Gastroesophageal sphincter (tissue), 4 donors: ENCODE data around the gene PLCH2. TPM values are rescaled to one million over a fixed set of nuclear protein-coding genes. Genes with fewer than 3 reads are reported as not detected.

Experiments used
- ATAC-seq: fragments of 150-250 bp; one replicate; pipeline ENCODE4 v1.9.1; 2016; ENCODE audit warnings: mild to moderate bottlenecking, moderate library complexity
- H3K27ac ChIP-seq, 4 donors: fragments of 200-600 bp; sonication (generic) in 3 of 4; 1 replicate in 3 of 4; 2 replicates in 1 of 4; pipeline ENCODE4 v1.5.1; 2016 to 2019
- H3K27me3 ChIP-seq: fragments of 200-600 bp; sonication (generic); one replicate; pipeline ENCODE4 v1.5.1; 2019
- H3K36me3 ChIP-seq, 2 donors: fragments of 200-600 bp; sonication (generic); one replicate each; pipeline ENCODE4 v1.5.1; 2019; ENCODE audit warnings: control low read depth in 1 of 2
- H3K4me1 ChIP-seq, 3 donors: fragments of 200-600 bp; sonication (generic); 1 replicate in 2 of 3; 2 replicates in 1 of 3; pipeline ENCODE4 v1.5.1; 2016 to 2019; ENCODE audit warnings: control low read depth in 2 of 3
- H3K4me3 ChIP-seq, 2 donors: fragments of 200-600 bp; sonication (generic); one replicate each; pipeline ENCODE4 v1.5.1; 2019; ENCODE audit warnings: mild to moderate bottlenecking in 1 of 2, moderate library complexity in 1 of 2
- H3K9me3 ChIP-seq, 3 donors: fragments of 200-600 bp; sonication (generic); one replicate each; pipeline ENCODE4 v1.5.1; 2017 to 2019; ENCODE audit warnings: control low read depth in 2 of 3
- EP300 ChIP-seq: sonication (generic); formaldehyde crosslinking; IDR thresholded peaks from one replicate; pipeline ENCODE4 v1.6.1; 2017; ENCODE audit warnings: antibody characterized with exemption, mild to moderate bottlenecking
- POLR2A ChIP-seq, 2 donors: fragments of 450-650 bp; IDR thresholded peaks; one replicate each; pipeline ENCODE4 v1.6.1; 2017; ENCODE audit warnings: antibody characterized with exemption in 2 of 2, mild to moderate bottlenecking in 2 of 2, moderate library complexity in 1 of 2
- POLR2AphosphoS5 ChIP-seq: sonication (generic); formaldehyde crosslinking; IDR thresholded peaks from one replicate; pipeline ENCODE4 v1.6.1; 2017; ENCODE audit warnings: antibody characterized with exemption
- WGBS, 2 donors: methylation state at CpG; one replicate each; pipeline ENCODE4 v1.1.5; 2018; ENCODE audit warnings: low coverage in 1 of 2; 5-methylcytosine and 5-hydroxymethylcytosine counted together
- total RNA-seq, 4 donors: library from RNA; depleted of rRNA; stranded (reverse); fragments of >200 nt; gene quantifications; one replicate each; pipeline ENCODE4 v1.1.0, GENCODE V29; 2016
- TF ChIP-seq, protein P1 (sequence below), 4 experiments: fragments of 200-600 bp in 2 of 4; fragments of 450-650 bp in 2 of 4; sonication (generic) in 1 of 4; IDR thresholded peaks; one replicate each; pipeline ENCODE4 v1.5.1; 2017 to 2019; ENCODE audit warnings: antibody characterized with exemption in 4 of 4, mild to moderate bottlenecking in 2 of 4, moderate library complexity in 2 of 4

PLCH2 gene
- total RNA-seq, 4 donors from 2014 or later, result under 0.01 to 0.72 (median 0.15) TPM

DNA sequence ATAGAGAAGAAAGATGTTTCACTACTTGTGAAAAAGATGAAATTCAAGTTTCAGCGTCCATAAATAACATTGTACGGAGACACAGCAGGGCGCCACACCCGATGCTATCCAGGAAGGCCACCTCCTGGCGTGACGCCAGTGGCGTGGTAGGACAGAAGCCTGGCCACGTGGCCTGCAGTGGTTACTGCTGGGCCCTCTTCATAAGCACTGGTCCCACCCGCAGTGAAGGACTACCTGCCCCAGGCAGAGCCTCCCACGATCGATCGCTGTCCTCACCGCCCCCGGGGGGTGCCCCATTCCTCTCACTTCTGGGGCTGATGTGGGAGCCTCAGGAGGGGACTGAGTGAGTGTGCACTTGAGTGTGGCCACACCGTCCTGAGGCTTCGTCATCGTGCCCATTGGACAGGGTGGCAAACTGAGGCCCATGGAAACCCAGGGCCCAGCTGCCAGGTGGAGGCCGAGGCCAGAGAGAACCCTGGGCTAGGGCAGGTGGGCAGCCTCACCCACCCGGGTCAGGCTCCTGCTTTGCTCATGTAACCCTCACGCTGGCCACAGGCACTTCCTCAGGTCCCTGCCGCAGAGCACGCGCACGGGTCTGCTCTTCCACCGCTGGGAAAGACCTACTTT, 65.6 kb downstream of the PLCH2 start:
- H3K9me3 ChIP-seq, result no peaks in the 10 kb centered on the region
- H3K27me3 ChIP-seq, result peaks cover 99% of the 10 kb centered on the region
- H3K27ac ChIP-seq, result no peak overlapping the region
- H3K4me3 ChIP-seq, result no peak overlapping the region
- H3K36me3 ChIP-seq, result no peaks in the 10 kb centered on the region
- no peak for TF ChIP-seq POLR2A (IDR thresholded peaks at IDR 0.05)
- TF ChIP-seq EP300, result no peak
- no peak for TF ChIP-seq POLR2AphosphoS5
- ATAC-seq, result no peak
- peaks cover 0 to 43% (median 20%) of the 10 kb centered on the region in 3 donors for H3K4me1 ChIP-seq
- WGBS, 2 donors, result 44 to 75% methylated on average over 4 to 18 of the region's 25 CpGs

DNA sequence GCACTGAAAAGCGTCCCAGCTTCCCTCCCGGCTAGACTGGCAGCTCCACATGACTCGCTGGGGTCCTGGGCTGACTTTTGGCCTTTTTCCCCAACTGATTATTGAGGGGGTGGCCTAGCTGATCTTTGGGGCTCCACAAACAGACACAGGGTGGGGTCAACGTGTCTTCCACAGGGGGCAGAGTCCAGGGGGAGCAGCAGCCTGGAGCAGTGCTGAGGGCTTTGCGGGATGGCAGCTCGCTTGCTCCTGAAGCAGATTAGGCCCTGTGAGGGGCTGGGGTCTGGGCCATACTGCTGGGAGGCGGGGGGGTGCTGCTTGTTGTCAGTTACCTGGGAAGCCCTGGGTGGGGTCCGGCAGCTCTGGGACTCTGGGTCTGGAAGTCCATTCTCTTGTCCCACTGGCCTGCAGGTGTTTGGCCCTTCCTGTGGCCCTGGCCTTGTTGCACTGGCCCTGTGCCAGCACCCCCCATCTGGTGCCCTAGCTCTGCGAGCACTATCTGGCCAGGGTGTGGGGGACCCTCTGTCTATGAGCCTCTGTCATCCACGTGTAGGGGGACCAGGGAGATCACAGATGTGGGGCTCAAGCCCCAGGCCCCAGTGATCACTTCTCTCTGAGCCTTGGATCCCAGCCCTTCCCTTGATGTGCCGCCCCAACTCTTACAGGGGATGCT, 66.3 kb downstream of the PLCH2 start:
- no peak overlapping the region for H3K27ac ChIP-seq
- H3K9me3 ChIP-seq, result no peaks in the 10 kb centered on the region
- no peak overlapping the region for H3K4me3 ChIP-seq
- H3K4me1 ChIP-seq, result peaks cover 0 to 49% (median 23%) of the 10 kb centered on the region in 3 donors
- peaks cover 99% of the 10 kb centered on the region for H3K27me3 ChIP-seq
- TF ChIP-seq EP300, result no peak
- TF ChIP-seq POLR2A (IDR thresholded peaks at IDR 0.05), result no peak
- no peak for TF ChIP-seq POLR2AphosphoS5
- TF ChIP-seq, protein P1, sequence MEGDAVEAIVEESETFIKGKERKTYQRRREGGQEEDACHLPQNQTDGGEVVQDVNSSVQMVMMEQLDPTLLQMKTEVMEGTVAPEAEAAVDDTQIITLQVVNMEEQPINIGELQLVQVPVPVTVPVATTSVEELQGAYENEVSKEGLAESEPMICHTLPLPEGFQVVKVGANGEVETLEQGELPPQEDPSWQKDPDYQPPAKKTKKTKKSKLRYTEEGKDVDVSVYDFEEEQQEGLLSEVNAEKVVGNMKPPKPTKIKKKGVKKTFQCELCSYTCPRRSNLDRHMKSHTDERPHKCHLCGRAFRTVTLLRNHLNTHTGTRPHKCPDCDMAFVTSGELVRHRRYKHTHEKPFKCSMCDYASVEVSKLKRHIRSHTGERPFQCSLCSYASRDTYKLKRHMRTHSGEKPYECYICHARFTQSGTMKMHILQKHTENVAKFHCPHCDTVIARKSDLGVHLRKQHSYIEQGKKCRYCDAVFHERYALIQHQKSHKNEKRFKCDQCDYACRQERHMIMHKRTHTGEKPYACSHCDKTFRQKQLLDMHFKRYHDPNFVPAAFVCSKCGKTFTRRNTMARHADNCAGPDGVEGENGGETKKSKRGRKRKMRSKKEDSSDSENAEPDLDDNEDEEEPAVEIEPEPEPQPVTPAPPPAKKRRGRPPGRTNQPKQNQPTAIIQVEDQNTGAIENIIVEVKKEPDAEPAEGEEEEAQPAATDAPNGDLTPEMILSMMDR (IDR thresholded peaks at IDR 0.05), result no peak
- ATAC-seq, result no peak
- no CpG with 5 or more reads among the region's 11 CpGs for WGBS, 2 donors
- no peaks in the 10 kb centered on the region for H3K36me3 ChIP-seq

DNA sequence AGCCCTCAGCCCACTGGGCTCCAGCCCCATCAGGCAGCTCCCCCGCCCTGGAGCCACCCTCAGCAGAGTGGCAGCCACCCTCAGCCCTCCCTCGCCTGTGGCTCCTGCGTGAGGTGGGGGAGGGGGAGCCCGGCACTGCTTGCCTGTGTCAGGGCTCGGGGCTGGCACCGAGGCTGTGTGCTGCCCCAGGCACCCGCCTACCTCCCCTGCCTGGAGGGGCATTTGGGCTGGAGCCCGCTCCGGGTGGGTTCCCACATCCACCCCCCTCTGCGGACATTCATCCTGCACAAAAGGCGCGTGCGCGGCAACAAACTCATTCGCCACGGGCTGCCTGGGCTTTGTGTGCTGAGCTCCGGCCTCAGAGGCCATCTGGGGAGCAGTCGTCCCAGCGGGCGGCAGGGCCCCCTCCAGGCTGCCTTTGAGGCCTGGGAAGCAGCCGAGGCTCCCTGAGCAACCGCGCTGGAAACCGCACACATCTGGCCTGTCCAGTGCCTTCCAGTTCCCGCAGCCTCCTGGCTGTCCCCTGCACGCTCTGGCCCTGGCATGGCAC, 67.5 kb downstream of the PLCH2 start:
- H3K4me1 ChIP-seq, result peaks cover 0 to 62% (median 28%) of the 10 kb centered on the region in 3 donors
- peaks cover 93% of the 10 kb centered on the region for H3K27me3 ChIP-seq
- H3K27ac ChIP-seq, result no peak overlapping the region

DNA sequence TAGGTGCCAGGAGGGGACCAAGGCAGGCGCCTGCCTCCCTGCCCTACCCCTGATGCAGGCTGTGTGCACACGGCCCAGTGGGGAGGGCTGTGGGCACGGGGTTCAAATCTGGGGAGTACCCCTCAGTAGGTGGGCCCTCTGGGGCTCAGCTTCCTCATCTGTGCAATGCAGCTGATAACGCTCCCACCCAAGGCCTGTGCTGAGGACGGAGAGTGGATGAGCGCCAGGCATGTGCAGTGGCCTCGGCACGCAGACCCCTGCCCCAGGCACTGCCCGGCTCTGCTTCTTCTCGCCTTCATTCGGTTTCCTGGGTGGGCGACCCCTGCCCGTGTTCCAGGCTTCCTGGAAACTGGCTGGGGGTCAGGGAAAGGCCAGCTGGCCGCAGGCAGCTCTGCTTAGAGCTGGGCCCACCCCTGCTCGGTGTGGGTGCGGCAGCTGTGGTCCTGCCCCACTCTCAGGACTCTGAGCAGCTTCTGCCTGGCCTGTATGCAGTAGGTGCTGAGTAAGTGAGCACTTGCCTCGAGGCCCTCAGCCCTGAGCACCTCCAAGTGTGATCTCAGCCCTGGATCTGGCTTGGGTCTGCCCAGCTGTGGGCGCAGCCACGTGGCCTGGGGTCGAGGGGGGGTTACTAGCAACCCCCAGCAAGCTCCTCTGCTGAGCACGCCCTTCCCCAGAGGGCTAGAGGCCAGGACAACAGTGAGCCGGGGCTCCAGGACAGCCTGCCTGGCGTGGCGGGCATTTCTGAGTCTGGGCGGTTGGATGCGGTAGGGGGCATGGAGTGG, 68.2 kb downstream of the PLCH2 start:
- Histone ChIP-seq H3K4me3 (no peak overlapping the region), H3K36me3 (no peaks in the 10 kb centered on the region), H3K27me3 (peaks cover 86% of the 10 kb centered on the region), H3K27ac (peak overlapping the region in 3 of 4 donors; percentile 1 to 90 (median 88)), H3K9me3 (no peaks in the 10 kb centered on the region), H3K4me1 (peaks cover 0 to 68% (median 32%) of the 10 kb centered on the region in 3 donors)
- no peak for TF ChIP-seq POLR2A (IDR thresholded peaks at IDR 0.05)
- TF ChIP-seq POLR2AphosphoS5, result no peak
- TF ChIP-seq, protein P1 (IDR thresholded peaks at IDR 0.05), result no peak
- TF ChIP-seq EP300, result no peak
- WGBS, 2 donors, result no CpG with 5 or more reads among the region's 26 CpGs
- no peak for ATAC-seq

More for the DNA sequence above, 67.5 kb downstream of the PLCH2 start:
- no peaks in the 10 kb centered on the region for H3K9me3 ChIP-seq
- WGBS, 2 donors, result no CpG with 5 or more reads among the region's 26 CpGs
- H3K4me3 ChIP-seq, result no peak overlapping the region
- H3K36me3 ChIP-seq, result no peaks in the 10 kb centered on the region
- no peak for ATAC-seq
- no peak for TF ChIP-seq POLR2AphosphoS5
- TF ChIP-seq, protein P1 (IDR thresholded peaks at IDR 0.05), result no peak
- TF ChIP-seq EP300, result no peak
- TF ChIP-seq POLR2A (IDR thresholded peaks at IDR 0.05), result no peak
